Subcutaneous abdominal adipose tissue (tissue), 5 donors: ENCODE data around the gene SETBP1.

ENCODE experiments used
- H3K27ac ChIP-seq: one replicate; pipeline ENCODE4 v1.7.0; 2013; ENCODE audit warnings: low read depth, mild to moderate bottlenecking, inconsistent platforms, low read length, moderate library complexity
- H3K27me3 ChIP-seq, 5 donors: one replicate each; pipeline ENCODE4 v1.7.0; 2013; ENCODE audit warnings: low read length in 5 of 5, inconsistent platforms in 1 of 5; ENCODE audit not compliant: control insufficient read depth in 5 of 5, insufficient read depth in 4 of 5
- H3K36me3 ChIP-seq, 5 donors: one replicate each; pipeline ENCODE4 v1.7.0; 2013; ENCODE audit warnings: low read length in 5 of 5; ENCODE audit not compliant: control insufficient read depth in 5 of 5, insufficient read depth in 5 of 5
- H3K4me1 ChIP-seq, 5 donors: one replicate each; pipeline ENCODE4 v1.7.0; 2013; ENCODE audit warnings: low read length in 5 of 5, mild to moderate bottlenecking in 3 of 5, moderate library complexity in 1 of 5; ENCODE audit not compliant: control insufficient read depth in 5 of 5, insufficient read depth in 5 of 5
- H3K4me3 ChIP-seq, 5 donors: one replicate each; pipeline ENCODE4 v1.7.0; 2013; ENCODE audit warnings: low read length in 5 of 5, low read depth in 1 of 5
- H3K9ac ChIP-seq, 5 donors: one replicate each; pipeline ENCODE4 v1.7.0; 2013; ENCODE audit warnings: low read length in 5 of 5, mild to moderate bottlenecking in 4 of 5, moderate library complexity in 3 of 5
- H3K9me3 ChIP-seq, 5 donors: one replicate each; pipeline ENCODE4 v1.7.0; 2013; ENCODE audit warnings: low read length in 5 of 5; ENCODE audit not compliant: control insufficient read depth in 5 of 5
- donor health status: healthy.
- donor health status: healthy.
- donor health status: healthy.
- donor health status: healthy.
- donor health status: healthy.

SETBP1 gene

GRCh38 chr18:44766450-44766849, 85.8 kb downstream of the SETBP1 start:
- no peak overlapping the region for H3K9ac ChIP-seq
- H3K4me1 ChIP-seq: peaks cover 0 to 11% (median 5%) of the 10 kb centered on the region in 5 donors
- no peaks in the 10 kb centered on the region for H3K9me3 ChIP-seq
- no peak overlapping the region for H3K27ac ChIP-seq
- H3K27me3 ChIP-seq: no peaks in the 10 kb centered on the region
- H3K36me3 ChIP-seq: no peaks in the 10 kb centered on the region
- H3K4me3 ChIP-seq: no peak overlapping the region

GRCh38 chr18:44767807-44768206, 87.1 kb downstream of the SETBP1 start:
- Histone ChIP-seq H3K4me3 (no peak overlapping the region), H3K36me3 (no peaks in the 10 kb centered on the region), H3K4me1 (peaks cover 0 to 20% (median 10%) of the 10 kb centered on the region in 5 donors), H3K27ac (no peak overlapping the region), H3K9ac (no peak overlapping the region), H3K27me3 (no peaks in the 10 kb centered on the region), H3K9me3 (no peaks in the 10 kb centered on the region)

- H3K27me3 ChIP-seq: no peaks in the 10 kb centered on the region
- no peak overlapping the region for H3K27ac ChIP-seq
- no peak overlapping the region for H3K4me3 ChIP-seq
- H3K9me3 ChIP-seq: no peaks in the 10 kb centered on the region
- H3K9ac ChIP-seq: no peak overlapping the region
- peaks cover 0 to 13% (median 6%) of the 10 kb centered on the region in 5 donors for H3K4me1 ChIP-seq
- no peaks in the 10 kb centered on the region for H3K36me3 ChIP-seq
Observed at GRCh38 chr18:44770641-44771040, 90.0 kb downstream of the SETBP1 start.

GRCh38 chr18:44771572-44771955, 90.9 kb downstream of the SETBP1 start:
- no peak overlapping the region for H3K27ac ChIP-seq
- no peak overlapping the region for H3K9ac ChIP-seq
- no peaks in the 10 kb centered on the region for H3K9me3 ChIP-seq
- peaks cover 0 to 13% (median 6%) of the 10 kb centered on the region in 5 donors for H3K4me1 ChIP-seq
- H3K27me3 ChIP-seq: no peaks in the 10 kb centered on the region
- no peak overlapping the region for H3K4me3 ChIP-seq
- H3K36me3 ChIP-seq: no peaks in the 10 kb centered on the region

GRCh38 chr18:44771956-44772917, 91.5 kb downstream of the SETBP1 start:
- Histone ChIP-seq H3K36me3 (no peaks in the 10 kb centered on the region), H3K4me1 (peaks cover 0 to 13% (median 7%) of the 10 kb centered on the region in 5 donors), H3K9ac (no peak overlapping the region), H3K9me3 (no peaks in the 10 kb centered on the region), H3K27me3 (no peaks in the 10 kb centered on the region), H3K27ac (no peak overlapping the region), H3K4me3 (no peak overlapping the region)

GRCh38 chr18:44773640-44774155, 93.0 kb downstream of the SETBP1 start:
- H3K27ac ChIP-seq: no peak overlapping the region
- no peaks in the 10 kb centered on the region for H3K9me3 ChIP-seq
- H3K36me3 ChIP-seq: no peaks in the 10 kb centered on the region
- peaks cover 0 to 23% (median 12%) of the 10 kb centered on the region in 5 donors for H3K4me1 ChIP-seq
- H3K4me3 ChIP-seq: no peak overlapping the region
- H3K9ac ChIP-seq: no peak overlapping the region
- H3K27me3 ChIP-seq: no peaks in the 10 kb centered on the region

GRCh38 chr18:44774191-44774590, 93.5 kb downstream of the SETBP1 start:
- Histone ChIP-seq H3K27ac (no peak overlapping the region), H3K9me3 (no peaks in the 10 kb centered on the region), H3K4me3 (no peak overlapping the region), H3K9ac (no peak overlapping the region), H3K4me1 (peaks cover 0 to 28% (median 13%) of the 10 kb centered on the region in 5 donors), H3K27me3 (no peaks in the 10 kb centered on the region), H3K36me3 (no peaks in the 10 kb centered on the region)

- H3K36me3 ChIP-seq: no peaks in the 10 kb centered on the region
- H3K27me3 ChIP-seq: no peaks in the 10 kb centered on the region
- no peak overlapping the region for H3K9ac ChIP-seq
- H3K4me1 ChIP-seq: peaks cover 6 to 21% (median 8%) of the 10 kb centered on the region in 5 donors
- H3K27ac ChIP-seq: peak overlapping the region; percentile 34
- H3K9me3 ChIP-seq: no peaks in the 10 kb centered on the region
- H3K4me3 ChIP-seq: no peak overlapping the region
Observed at GRCh38 chr18:44777457-44778192, 96.9 kb downstream of the SETBP1 start.

GRCh38 chr18:44778788-44779187, 98.1 kb downstream of the SETBP1 start:
- Histone ChIP-seq H3K9me3 (no peaks in the 10 kb centered on the region), H3K27ac (no peak overlapping the region), H3K4me1 (peaks cover 6 to 21% (median 8%) of the 10 kb centered on the region in 5 donors), H3K27me3 (no peaks in the 10 kb centered on the region), H3K36me3 (no peaks in the 10 kb centered on the region), H3K9ac (no peak overlapping the region), H3K4me3 (no peak overlapping the region)
